ENCODE results near the gene ADD3.

The ADD3 gene, protein sequence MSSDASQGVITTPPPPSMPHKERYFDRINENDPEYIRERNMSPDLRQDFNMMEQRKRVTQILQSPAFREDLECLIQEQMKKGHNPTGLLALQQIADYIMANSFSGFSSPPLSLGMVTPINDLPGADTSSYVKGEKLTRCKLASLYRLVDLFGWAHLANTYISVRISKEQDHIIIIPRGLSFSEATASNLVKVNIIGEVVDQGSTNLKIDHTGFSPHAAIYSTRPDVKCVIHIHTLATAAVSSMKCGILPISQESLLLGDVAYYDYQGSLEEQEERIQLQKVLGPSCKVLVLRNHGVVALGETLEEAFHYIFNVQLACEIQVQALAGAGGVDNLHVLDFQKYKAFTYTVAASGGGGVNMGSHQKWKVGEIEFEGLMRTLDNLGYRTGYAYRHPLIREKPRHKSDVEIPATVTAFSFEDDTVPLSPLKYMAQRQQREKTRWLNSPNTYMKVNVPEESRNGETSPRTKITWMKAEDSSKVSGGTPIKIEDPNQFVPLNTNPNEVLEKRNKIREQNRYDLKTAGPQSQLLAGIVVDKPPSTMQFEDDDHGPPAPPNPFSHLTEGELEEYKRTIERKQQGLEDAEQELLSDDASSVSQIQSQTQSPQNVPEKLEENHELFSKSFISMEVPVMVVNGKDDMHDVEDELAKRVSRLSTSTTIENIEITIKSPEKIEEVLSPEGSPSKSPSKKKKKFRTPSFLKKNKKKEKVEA

DNA sequence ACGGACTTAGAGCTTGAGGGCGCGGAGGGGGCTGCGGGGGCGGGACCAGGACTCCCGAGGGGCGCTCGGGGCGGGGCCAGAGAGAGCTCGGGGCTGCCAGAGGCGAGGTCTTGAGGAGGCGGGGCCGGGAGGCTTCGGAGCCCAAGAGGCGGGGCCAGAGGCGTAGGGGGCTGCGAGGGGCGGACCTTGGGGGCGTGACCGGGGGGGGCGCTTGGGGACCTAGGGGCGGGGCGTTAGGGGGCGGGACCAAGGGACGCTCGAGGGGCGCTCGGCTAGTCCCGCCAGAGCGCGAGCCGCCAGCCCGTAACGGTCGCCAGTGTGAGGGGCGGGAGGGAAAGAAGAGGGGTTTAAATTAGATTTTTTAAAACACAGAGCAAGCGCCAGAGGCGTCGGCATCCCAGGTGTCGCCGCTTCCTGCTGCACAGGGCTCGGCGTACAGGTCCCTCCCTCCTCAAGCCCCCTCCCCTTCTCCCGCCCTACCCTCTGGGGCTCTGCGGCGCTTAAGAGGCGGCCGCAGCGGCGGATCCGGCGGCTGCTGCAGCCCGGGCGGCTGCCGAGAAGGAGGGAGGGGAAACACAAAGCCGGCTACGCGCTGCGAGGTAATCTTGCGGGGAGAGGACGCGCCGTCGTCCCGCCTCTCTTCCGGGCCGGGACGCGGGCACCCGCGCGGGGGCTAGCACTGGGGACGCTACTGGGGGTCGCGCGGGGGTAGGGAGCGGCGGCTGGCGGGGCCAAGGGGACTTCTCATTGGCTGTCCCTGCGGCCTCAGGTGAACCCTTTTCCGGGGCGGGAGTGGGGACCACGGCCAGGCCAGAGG lies at the start of gene ADD3:
Gene ADD3 (plus strand): TSS at position 284 of the 817 bp plus-strand sequence. CDS start 92,670 bp downstream, outside the sequence.
- Mint-ChIP-seq H3K4me1 (peaks cover 27 to 44% of the 10 kb centered on the region in 2 donors), H3K9me3 (no peaks in the 10 kb centered on the region), H3K36me3 (no peaks in the 10 kb centered on the region), H3K4me3 (no peak within 1 kb of the TSS), H3K27me3 (no peaks in the 10 kb centered on the region), H3K27ac (peak within 1 kb of the TSS; percentile 95)
- ATAC-seq (replicated peaks), result peak; percentile 71 to 83
- peak; percentile 86 for DNase-seq

DNA sequence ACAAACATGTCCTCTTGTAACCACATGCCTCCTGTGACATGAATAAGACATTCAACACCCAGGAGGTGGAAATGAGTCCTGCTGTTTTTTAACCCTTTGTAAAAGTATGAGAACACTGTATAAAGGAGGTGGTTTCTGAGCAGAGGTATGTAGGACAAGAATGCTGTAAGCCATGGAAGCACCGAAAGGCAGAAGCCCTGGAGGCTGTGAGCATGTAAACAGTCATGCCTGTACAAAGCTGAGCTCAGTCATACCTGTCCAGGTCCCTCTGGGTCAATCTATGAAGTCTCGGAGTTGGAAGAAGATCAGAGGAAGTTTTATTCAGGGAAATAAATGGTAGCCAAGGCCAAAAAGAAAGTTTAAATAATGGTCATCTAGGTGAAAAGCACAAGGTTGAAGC lies 49.7 kb upstream of the ADD3 start:
- H3K27me3 Mint-ChIP-seq, result no peaks in the 10 kb centered on the region
- no peak overlapping the region for H3K27ac Mint-ChIP-seq
- H3K4me3 Mint-ChIP-seq, result no peak overlapping the region
- H3K36me3 Mint-ChIP-seq, result no peaks in the 10 kb centered on the region
- peaks cover 9 to 11% of the 10 kb centered on the region in 2 donors for H3K4me1 Mint-ChIP-seq
- ATAC-seq (replicated peaks) (no peak), DNase-seq (no peak)
- H3K9me3 Mint-ChIP-seq, result no peaks in the 10 kb centered on the region

DNA sequence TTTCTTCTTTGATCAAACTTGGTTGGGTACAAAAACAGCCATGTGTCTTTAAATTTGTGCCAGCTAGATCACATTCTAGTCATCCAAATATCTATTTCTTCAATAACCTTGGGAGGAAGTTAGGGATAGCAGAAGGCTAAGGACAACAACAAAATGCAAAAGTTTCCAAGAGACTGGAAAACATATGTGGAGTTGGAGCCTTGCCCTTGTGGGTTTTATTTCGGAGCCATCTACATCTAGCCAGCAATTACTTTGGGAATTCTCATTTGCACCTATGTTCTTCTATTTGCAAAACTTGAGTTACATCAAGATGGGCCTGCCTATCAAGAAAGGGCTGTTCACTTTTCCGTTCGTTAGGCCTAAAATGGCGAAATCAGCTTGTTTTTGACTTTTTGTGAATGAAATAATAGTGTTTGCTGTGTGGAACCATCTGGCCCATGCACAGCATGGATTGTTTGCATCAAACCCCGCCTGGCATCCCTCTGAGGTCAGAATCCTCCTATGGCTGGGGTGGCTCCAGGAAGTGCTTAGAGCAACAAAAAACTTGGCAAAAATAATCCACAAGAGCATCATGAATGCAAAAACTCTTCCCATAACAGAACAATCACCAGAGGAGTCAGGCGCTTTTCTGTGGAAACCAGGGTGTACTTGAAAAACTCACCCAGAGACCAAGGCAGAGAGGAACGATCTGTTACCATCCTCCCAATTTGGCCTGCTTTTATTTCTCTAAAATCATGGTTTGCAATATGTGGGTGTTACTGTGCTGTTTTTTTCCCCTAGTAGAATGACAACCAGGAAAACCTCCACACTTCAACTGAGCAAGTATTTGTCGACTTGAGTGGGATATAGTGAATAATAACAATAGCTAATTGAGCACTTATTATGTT lies 48.3 kb upstream of the ADD3 start:
- H3K36me3 Mint-ChIP-seq, result no peaks in the 10 kb centered on the region
- H3K9me3 Mint-ChIP-seq, result no peaks in the 10 kb centered on the region
- H3K27me3 Mint-ChIP-seq, result no peaks in the 10 kb centered on the region
- H3K27ac Mint-ChIP-seq, result no peak overlapping the region
- ATAC-seq (replicated peaks) (no peak), DNase-seq (no peak)
- H3K4me3 Mint-ChIP-seq, result no peak overlapping the region
- peaks cover 9 to 11% of the 10 kb centered on the region in 2 donors for H3K4me1 Mint-ChIP-seq

DNA sequence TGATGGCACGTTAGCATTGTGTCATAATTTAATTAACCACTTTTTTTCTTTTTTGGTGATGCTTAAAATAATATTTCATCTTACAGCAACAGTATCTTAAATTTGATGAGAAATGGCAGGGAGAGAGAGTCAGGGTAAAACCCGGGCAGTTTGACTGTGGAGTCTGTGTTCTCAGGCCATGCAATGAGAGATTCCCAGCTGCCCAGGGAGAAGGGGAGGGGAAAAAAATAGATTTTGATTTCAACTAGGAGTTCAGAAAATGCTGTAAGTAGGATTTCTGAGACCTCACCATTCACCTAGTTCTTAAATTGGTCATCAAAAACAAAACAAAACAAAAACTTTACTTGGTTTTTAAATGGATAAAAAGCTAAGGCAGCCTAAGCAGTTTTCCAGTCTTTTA lies 47.1 kb upstream of the ADD3 start:
- ATAC-seq (replicated peaks) (no peak), DNase-seq (no peak)
- Mint-ChIP-seq H3K36me3 (no peaks in the 10 kb centered on the region), H3K27ac (no peak overlapping the region), H3K27me3 (no peaks in the 10 kb centered on the region), H3K4me1 (peaks cover 9 to 11% of the 10 kb centered on the region in 2 donors), H3K4me3 (no peak overlapping the region), H3K9me3 (no peaks in the 10 kb centered on the region)

DNA sequence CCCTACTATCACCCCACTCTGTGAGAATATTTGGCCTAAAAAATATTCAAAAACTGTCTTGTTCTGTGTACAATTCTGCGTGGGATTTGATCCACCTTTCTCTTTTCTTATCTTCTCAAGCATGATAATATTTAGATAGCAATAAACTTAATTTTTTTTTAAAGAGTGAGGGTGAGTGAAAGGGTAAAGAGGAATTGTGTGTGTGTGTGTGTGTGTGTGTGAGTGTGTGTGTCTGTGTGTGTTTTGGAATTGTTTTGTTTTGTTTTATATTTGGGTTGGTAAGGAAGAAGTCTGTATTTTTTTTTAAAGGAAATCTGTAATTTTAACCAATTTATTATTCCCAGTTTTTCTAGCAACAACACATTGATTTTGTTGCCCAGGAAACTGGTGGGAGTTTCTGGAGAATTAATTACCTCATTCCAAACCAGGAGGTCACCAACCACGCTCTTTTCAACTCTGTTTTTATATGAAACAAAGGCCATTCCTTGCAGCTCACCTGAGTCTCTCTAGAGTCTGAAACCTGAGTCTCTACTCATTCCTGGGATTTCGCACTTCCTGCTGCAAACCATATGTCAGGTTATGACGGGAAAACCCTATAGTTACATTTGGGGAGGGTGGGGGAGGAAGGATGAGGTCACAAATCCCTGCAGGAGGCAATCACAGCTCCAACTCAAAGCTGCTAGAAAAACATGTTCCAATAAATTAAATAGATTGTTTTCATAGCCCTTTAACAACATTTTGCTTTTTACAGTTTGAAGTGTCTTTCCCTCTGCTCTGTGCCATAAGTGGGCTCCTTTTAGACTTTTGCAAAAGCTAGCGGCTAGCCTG lies 46.4 kb upstream of the ADD3 start:
- ATAC-seq (replicated peaks), result no peak
- Mint-ChIP-seq H3K4me3 (no peak overlapping the region), H3K4me1 (peaks cover 9 to 10% of the 10 kb centered on the region in 2 donors), H3K36me3 (no peaks in the 10 kb centered on the region), H3K27me3 (no peaks in the 10 kb centered on the region), H3K27ac (no peak overlapping the region), H3K9me3 (no peaks in the 10 kb centered on the region)
- DNase-seq, result no peak

DNA sequence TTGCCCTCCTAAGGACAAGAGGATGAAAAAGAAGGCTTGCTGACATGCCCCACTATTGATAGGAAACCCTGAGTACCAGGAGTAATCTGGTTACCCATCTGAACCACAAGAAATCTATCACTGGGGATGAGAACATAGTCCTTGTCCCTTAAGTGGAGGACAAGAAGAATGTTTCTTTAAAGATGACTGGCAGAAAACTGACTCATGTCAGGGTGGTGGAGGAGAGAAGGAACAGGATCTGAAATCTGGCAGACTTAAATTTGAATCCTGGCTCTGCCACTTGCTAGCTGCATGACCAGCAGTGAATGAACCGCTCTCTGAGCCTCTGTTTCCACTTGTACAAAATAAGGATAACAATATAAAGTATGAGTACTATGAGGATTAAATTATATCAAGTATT lies 45.5 kb upstream of the ADD3 start:
- Mint-ChIP-seq H3K27ac (no peak overlapping the region), H3K36me3 (no peaks in the 10 kb centered on the region), H3K4me1 (peaks cover 1 to 7% of the 10 kb centered on the region in 2 donors), H3K27me3 (no peaks in the 10 kb centered on the region), H3K9me3 (no peaks in the 10 kb centered on the region), H3K4me3 (no peak overlapping the region)
- DNase-seq, result no peak
- no peak for ATAC-seq (replicated peaks)

DNA sequence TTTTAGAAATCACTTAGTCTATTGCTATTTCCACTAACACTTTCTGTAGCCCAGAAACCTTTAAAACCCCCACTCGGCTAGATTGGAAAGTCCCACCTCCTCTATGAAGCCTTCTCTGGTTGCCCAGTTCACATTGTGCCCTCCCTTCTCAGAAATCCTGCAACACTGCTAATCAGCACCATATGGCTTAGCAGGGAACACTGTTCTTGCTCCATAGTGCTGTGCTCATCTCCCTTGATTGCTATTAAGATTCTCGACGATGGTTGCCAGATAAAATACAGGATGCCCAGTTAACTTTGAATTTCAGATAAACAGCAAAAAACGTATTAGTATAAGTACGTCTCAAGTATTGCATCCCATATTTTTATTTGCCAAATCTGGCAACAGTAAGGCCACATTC lies 44.3 kb upstream of the ADD3 start:
- ATAC-seq (replicated peaks), result no peak
- Mint-ChIP-seq H3K9me3 (no peaks in the 10 kb centered on the region), H3K36me3 (no peaks in the 10 kb centered on the region), H3K4me3 (no peak overlapping the region), H3K27me3 (no peaks in the 10 kb centered on the region), H3K4me1 (peaks cover 0 to 2% of the 10 kb centered on the region in 2 donors), H3K27ac (no peak overlapping the region)
- no peak for DNase-seq

DNA sequence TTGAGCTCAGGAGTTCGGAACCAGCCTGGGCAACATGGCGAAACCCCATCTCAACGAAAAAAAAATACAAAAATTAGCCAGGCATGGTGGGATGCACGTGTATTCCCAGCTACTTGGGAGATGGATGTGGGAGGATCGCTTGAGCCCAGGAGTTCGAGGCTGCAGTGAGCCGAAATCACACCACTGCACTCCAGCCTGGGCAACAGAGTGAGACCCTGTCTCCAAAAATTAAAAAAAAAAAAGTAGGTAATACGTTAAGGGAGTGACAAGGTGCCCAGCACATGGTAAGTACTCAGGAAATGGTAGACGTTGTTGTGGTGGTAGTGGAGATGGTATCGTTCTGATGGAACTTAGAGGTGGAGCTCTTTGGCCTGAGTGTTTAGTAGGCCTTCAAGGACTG lies 43.5 kb upstream of the ADD3 start:
- peaks cover 0 to 2% of the 10 kb centered on the region in 2 donors for H3K4me1 Mint-ChIP-seq
- no peaks in the 10 kb centered on the region for H3K36me3 Mint-ChIP-seq
- H3K4me3 Mint-ChIP-seq, result no peak overlapping the region
- H3K27ac Mint-ChIP-seq, result no peak overlapping the region
- no peaks in the 10 kb centered on the region for H3K9me3 Mint-ChIP-seq
- ATAC-seq (replicated peaks) (no peak), DNase-seq (no peak)
- no peaks in the 10 kb centered on the region for H3K27me3 Mint-ChIP-seq

DNA sequence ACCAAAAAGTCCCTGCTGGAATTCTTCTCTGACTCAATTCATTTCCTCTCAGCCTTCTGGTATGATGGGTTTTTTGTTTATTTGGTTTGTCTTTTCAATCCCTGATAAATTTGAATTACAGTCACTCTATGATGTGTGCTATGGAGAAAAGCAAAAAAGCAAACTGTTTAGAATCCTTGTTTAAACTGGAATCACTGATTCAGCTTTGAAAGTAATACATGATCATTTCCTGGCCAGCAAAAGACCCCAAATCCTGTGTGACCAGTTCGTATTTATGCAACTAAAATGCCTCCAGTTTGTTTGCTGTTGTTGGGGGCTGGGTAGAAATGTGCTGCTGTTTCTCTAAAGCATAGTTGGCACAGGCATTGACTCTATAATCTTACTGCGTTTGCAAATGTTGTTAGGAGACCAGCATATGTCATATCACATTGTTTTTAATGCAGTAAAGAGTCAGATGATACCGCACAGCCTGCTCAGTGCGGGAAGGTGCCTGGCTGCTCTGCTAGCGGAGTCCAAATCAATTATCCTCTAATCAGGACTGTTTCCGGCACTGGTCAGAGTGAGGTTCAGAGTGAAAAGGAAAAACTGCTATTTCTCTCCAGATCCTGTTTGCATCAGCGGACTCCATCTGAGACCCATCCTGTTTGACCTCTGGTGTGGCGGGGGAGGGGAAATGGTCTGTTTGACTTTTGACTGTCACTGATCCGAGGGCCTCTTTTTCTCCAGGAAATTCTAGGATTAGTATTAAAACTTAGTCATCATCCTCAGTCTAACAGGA lies 40.6 kb upstream of the ADD3 start:
- no peaks in the 10 kb centered on the region for H3K4me1 Mint-ChIP-seq
- DNase-seq (no peak), ATAC-seq (replicated peaks) (no peak)
- no peaks in the 10 kb centered on the region for H3K9me3 Mint-ChIP-seq
- H3K4me3 Mint-ChIP-seq, result no peak overlapping the region
- H3K27ac Mint-ChIP-seq, result no peak overlapping the region
- peaks cover 0 to 4% of the 10 kb centered on the region in 2 donors for H3K27me3 Mint-ChIP-seq
- H3K36me3 Mint-ChIP-seq, result no peaks in the 10 kb centered on the region

DNA sequence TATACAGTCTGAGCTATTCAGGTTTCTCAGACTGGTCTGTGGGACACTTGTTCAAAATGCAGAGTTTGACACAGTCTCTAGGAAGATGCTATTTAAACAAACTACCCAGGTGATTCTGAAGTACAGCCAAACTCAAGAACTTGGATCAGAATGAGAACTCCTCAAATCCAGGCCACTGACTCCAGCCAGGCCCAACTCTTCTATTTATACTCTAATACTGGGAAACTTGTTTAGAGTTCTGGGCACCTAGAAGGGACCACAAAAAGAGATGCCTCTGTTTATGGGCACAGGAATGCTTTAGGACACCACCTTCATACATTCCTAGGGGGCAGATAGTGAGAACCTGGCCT lies 40.1 kb upstream of the ADD3 start:
- Mint-ChIP-seq H3K4me3 (no peak overlapping the region), H3K27ac (no peak overlapping the region), H3K36me3 (no peaks in the 10 kb centered on the region), H3K4me1 (no peaks in the 10 kb centered on the region), H3K27me3 (peaks cover 0 to 4% of the 10 kb centered on the region in 2 donors), H3K9me3 (no peaks in the 10 kb centered on the region)
- DNase-seq (no peak), ATAC-seq (replicated peaks) (no peak)

DNA sequence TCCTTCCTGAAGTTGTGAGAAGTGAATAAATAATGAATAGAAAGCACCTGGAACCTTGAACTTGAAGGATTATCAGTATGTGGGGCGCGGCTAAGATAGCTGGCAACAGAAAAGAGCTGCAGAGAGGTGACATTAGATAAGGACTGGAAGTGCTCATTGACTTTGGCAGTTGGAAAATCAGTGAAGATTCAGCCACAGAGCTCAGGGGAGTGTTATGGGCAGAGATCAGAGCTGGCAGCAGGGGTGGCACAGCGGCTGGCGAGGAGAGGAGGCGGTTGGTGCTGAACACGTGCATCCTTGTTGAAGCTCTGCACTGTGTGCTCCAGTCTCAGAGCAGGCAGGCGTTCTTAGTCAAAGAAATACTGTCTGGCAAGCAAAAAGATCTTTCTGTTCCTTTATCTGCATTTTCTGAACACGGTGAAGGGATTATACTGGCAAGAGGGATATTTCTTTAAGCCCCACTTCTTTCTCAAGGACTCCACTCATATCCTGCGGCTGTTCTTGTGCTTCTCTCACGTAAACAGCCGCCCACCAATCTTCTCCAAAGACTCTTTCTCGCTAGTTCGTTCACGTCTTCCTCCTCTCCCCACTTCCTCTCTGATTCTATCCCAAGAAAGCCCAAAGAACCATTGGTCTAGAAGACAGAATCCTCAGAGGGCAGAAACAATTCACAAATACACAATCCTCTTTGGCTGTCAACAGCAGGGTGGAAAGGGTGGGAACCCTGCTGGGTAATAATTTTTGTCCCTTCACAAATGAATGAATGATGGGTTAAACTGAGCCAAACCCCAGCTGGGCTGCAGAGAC lies 38.6 kb upstream of the ADD3 start:
- ATAC-seq (replicated peaks) (no peak), DNase-seq (no peak)
- H3K4me3 Mint-ChIP-seq, result no peak overlapping the region
- no peaks in the 10 kb centered on the region for H3K9me3 Mint-ChIP-seq
- H3K27me3 Mint-ChIP-seq, result peaks cover 0 to 4% of the 10 kb centered on the region in 2 donors
- no peak overlapping the region for H3K27ac Mint-ChIP-seq
- no peaks in the 10 kb centered on the region for H3K36me3 Mint-ChIP-seq
- H3K4me1 Mint-ChIP-seq, result no peaks in the 10 kb centered on the region

DNA sequence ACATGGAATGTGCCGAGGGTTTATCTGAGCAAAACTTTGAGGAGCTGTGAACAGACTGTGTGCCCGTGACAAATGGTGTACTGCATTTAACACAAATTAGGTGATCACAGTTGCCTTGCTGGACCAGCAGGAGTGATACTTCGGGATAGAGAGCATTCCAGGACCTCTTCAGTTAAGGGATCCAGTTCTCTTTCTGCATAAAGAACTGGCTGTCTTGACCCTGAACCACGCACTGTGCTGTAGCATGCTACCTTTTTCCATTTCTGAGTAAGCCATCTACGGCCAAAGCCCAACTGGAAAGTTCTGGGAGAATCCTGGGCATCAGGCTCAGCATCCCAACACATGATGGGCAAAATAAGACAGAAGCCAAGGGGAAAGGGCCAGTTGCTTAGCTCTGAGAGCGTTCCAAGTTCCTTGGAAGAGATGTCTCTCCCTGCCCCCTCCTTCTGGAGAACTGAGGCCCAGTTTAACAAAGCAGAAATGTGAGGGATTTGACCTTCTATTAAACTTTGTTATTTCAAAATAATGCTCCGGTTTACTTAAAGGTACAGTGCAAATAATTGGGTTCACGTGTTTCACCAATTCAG lies 37.9 kb upstream of the ADD3 start:
- Mint-ChIP-seq H3K4me1 (no peaks in the 10 kb centered on the region), H3K9me3 (no peaks in the 10 kb centered on the region), H3K27me3 (peaks cover 0 to 4% of the 10 kb centered on the region in 2 donors), H3K36me3 (no peaks in the 10 kb centered on the region), H3K4me3 (no peak overlapping the region), H3K27ac (no peak overlapping the region)
- DNase-seq (no peak), ATAC-seq (replicated peaks) (no peak)

All from stimulated activated naive B cell treated with anti-CD40 and anti-IgM and Interleukin-4, amounts not matched to agents 10 μg/mL and 1 μg/mL and 100 μg/mL, for 72 hours (primary cell).